HCT116 (cell line): ENCODE measurements around the gene GALNT14. TPM values are rescaled to one million over a fixed set of nuclear protein-coding genes. Genes with fewer than 3 reads are reported as not detected.

Source experiments
- ATAC-seq: fragments of 200-7000 bp; cut with Tn5 transposase; 2 replicates; pipeline ENCODE4 v1.9.1; 2020; ENCODE audit warnings: mild to moderate bottlenecking, moderate library complexity
- BruUV-seq: library from RNA; stranded (reverse); fragments of 400-500 nt; replicated peaks from 2 replicates; lab custom pipeline; 2021; lab: Mats Ljungman, UMichigan
- CTCF ChIA-PET: fragments of 300-600 bp; sonication (Branson Sonifier 250); formaldehyde crosslinking; loops from one replicate; lab custom pipeline; 2021; ENCODE audit warnings: antibody characterized with exemption; lab: Charles Lee
- POLR2A ChIA-PET: fragments of 300-600, 350-600 bp; sonication (Branson Sonifier 250); formaldehyde crosslinking; loops from one replicate; lab custom pipeline; 2021; ENCODE audit warnings: antibody characterized with exemption; lab: Charles Lee
- RAD21 ChIA-PET, 2 experiments: fragments of 300-600 bp; sonication (Branson Sonifier 250); formaldehyde crosslinking; loops; one replicate each; lab custom pipeline; 2023; ENCODE audit warnings: low total read pairs in 2 of 2; ENCODE audit not compliant: uncharacterized antibody in 2 of 2, unreplicated experiment in 2 of 2, low non-redundant PET in 1 of 2; lab: Charles Lee
- DNase-seq: peaks from one replicate; pipeline ENCODE4 v3.0.0-alpha.2; 2010; ENCODE audit warnings: low read depth, low spot score
- H2AFZ ChIP-seq: fragments of 200-600 bp; shearing (Covaris generic), sonication (generic); 2 replicates; pipeline ENCODE4 v1.6.1; 2017; ENCODE audit warnings: low read depth, mixed run types, mixed read lengths, antibody characterized with exemption, low read length; ENCODE audit not compliant: poor library complexity, severe bottlenecking
- H3K27ac ChIP-seq: 2 replicates; pipeline ENCODE4 v1.5.1; 2012; ENCODE audit warnings: low read depth, low read length
- H3K27me3 ChIP-seq: fragments of 200-600 bp; sonication (generic); 2 replicates; pipeline ENCODE4 v1.6.1; 2016; ENCODE audit warnings: mixed run types, low read length, mixed read lengths; ENCODE audit not compliant: insufficient read depth
- H3K36me3 ChIP-seq, 2 experiments: fragments of 200-500 bp in 1 of 2; fragments of 200-600 bp in 1 of 2; sonication (Bioruptor generic) in 1 of 2; sonication (generic) in 1 of 2; 2 replicates each; pipeline versions ENCODE4 v1.5.1 to v1.6.1; 2014 to 2016; ENCODE audit warnings: low read length in 2 of 2, inconsistent platforms in 1 of 2, mixed read lengths in 1 of 2, mixed run types in 1 of 2; ENCODE audit not compliant: insufficient read depth in 2 of 2, control insufficient read depth in 1 of 2
- H3K4me1 ChIP-seq, 2 experiments: fragments of 200-600 bp in 1 of 2; sonication (generic) in 1 of 2; 2 replicates each; pipeline versions ENCODE4 v1.5.1 to v1.6.1; 2012 to 2017; ENCODE audit warnings: low read length in 2 of 2, inconsistent platforms in 1 of 2, mild to moderate bottlenecking in 1 of 2, mixed read lengths in 1 of 2, mixed run types in 1 of 2, moderate library complexity in 1 of 2; ENCODE audit not compliant: insufficient read depth in 2 of 2, control insufficient read depth in 1 of 2
- H3K4me2 ChIP-seq: fragments of 200-600 bp; sonication (generic); 2 replicates; pipeline ENCODE4 v1.6.1; 2017; ENCODE audit warnings: mixed run types, low read length, mixed read lengths
- H3K4me3 ChIP-seq, 2 experiments: fragments of 200-600 bp in 1 of 2; sonication (generic) in 1 of 2; replicated peaks in 1 of 2; 2 replicates each; pipeline ENCODE4 v1.5.1; 2011 to 2016; ENCODE audit warnings: low read length in 2 of 2, control low read depth in 1 of 2, low read depth in 1 of 2, mild to moderate bottlenecking in 1 of 2, mixed read lengths in 1 of 2, mixed run types in 1 of 2
- H3K79me2 ChIP-seq: fragments of 200-600 bp; sonication (generic); 2 replicates; pipeline ENCODE4 v1.6.1; 2017; ENCODE audit warnings: mild to moderate bottlenecking, mixed run types, low read length, moderate library complexity, mixed read lengths; ENCODE audit not compliant: insufficient read depth
- H3K9ac ChIP-seq: fragments of 200-600 bp; sonication (generic); 2 replicates; pipeline ENCODE4 v1.6.1; 2016; ENCODE audit warnings: low read length, mixed read lengths
- H3K9me2 ChIP-seq: fragments of 200-600 bp; sonication (generic), shearing (Covaris generic); 2 replicates; pipeline ENCODE4 v1.6.1; 2017; ENCODE audit warnings: mixed run types, mild to moderate bottlenecking, moderate library complexity; ENCODE audit not compliant: insufficient read depth
- H3K9me3 ChIP-seq, 2 experiments: fragments of 200-500 bp in 1 of 2; fragments of 200-600 bp in 1 of 2; sonication (Bioruptor generic) in 1 of 2; sonication (generic) in 1 of 2; 2 replicates each; pipeline ENCODE4 v1.6.1; 2014 to 2017; ENCODE audit warnings: low read length in 2 of 2, mixed read lengths in 2 of 2, inconsistent platforms in 1 of 2, low read depth in 1 of 2, mild to moderate bottlenecking in 1 of 2, mixed run types in 1 of 2, moderate library complexity in 1 of 2; ENCODE audit not compliant: control insufficient read depth in 1 of 2, insufficient read depth in 1 of 2
- H4K20me1 ChIP-seq: fragments of 200-600 bp; sonication (generic), shearing (Covaris generic); 2 replicates; pipeline ENCODE4 v1.6.1; 2017; ENCODE audit warnings: mixed run types, mild to moderate bottlenecking, moderate library complexity; ENCODE audit not compliant: insufficient read depth
- CEBPB ChIP-seq: IDR thresholded peaks from 2 replicates; pipeline ENCODE4 v1.6.1; 2012; ENCODE audit warnings: low read depth
- ELF1 ChIP-seq: IDR thresholded peaks from 2 replicates; pipeline ENCODE4 v1.6.1; 2012; ENCODE audit warnings: low read depth, borderline replicate concordance
- EZH2 ChIP-seq: fragments of 200-600 bp; sonication (generic); IDR thresholded peaks from 2 replicates; pipeline ENCODE4 v1.6.1; 2017; ENCODE audit warnings: antibody characterized with exemption, mixed run types
- EZH2phosphoT487 ChIP-seq: fragments of 200-600 bp; IDR thresholded peaks from 2 replicates; pipeline ENCODE4 v1.6.1; 2018; ENCODE audit warnings: antibody characterized with exemption, borderline replicate concordance
- JUND ChIP-seq: IDR thresholded peaks from 2 replicates; pipeline ENCODE4 v1.6.1; 2012
- SIN3A ChIP-seq: IDR thresholded peaks from 2 replicates; pipeline ENCODE4 v1.6.1; 2012; ENCODE audit warnings: low read depth
- SP1 ChIP-seq: IDR thresholded peaks from 2 replicates; pipeline ENCODE4 v1.6.1; 2012; ENCODE audit warnings: low read depth
- ZBTB33 ChIP-seq: IDR thresholded peaks from 2 replicates; pipeline ENCODE4 v1.6.1; 2011; ENCODE audit warnings: mild to moderate bottlenecking, low read length, moderate library complexity; ENCODE audit not compliant: insufficient replicate concordance; ENCODE audit errors: extremely low read depth
- intact Hi-C: fragments of 100-400 bp; cut with micrococcal nuclease; formaldehyde crosslinking; loops from 2 replicates; pipeline ENCODE4 v1.10.0; 2022
- total RNA-seq: library from RNA; stranded (reverse); gene quantifications from one replicate; pipeline ENCODE4 v1.2.1, GENCODE V29; 2021; ENCODE audit not compliant: unreplicated experiment
- TF ChIP-seq, protein P1 (sequence below): IDR thresholded peaks from 2 replicates; pipeline ENCODE4 v1.6.1; 2012
- TF ChIP-seq, protein P2 (sequence below): IDR thresholded peaks from 2 replicates; pipeline ENCODE4 v1.6.1; 2012; ENCODE audit warnings: low read depth
- TF ChIP-seq, protein P3 (sequence below): IDR thresholded peaks from 2 replicates; pipeline ENCODE4 v1.6.1; 2012

GALNT14 gene
- total RNA-seq, 1 experiment from 2014 or later = 11.2 TPM

DNA sequence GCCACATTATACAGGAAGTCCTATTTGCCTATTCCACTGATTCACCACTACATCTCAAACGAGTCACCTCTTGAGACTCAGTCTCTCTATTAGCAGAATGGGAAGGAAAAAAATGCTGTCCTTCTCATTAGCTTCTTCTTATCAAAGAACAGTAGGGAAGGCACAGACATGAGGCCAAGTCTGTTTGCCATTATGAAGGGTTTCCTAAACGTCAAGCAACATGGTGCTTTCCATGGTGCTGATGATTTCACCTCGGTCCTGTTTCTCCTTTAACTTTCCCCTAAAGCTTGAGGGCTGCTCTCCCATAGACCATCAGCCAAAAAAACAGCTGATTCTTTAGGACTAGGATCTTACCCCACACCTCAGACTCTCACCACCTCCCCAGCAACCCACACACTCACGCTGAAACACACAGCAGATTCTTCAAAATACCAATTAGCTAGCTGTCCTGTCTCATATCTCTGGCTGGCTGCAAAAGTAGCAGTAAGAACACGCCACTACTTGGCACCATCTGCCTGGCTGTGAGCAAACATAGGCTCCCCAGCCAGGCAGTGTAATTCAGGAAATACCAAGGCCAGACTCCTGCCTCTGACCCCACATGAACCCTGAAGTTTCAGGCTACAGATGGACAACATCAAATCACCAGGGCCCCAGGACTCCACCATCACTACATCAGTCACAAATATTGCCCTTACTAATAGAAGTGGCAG is 30.5 kb downstream of the GALNT14 start:
- intact Hi-C loops = no loop called here
- ATAC-seq = no peak
- no peaks in the 10 kb centered on the region for H3K4me1 ChIP-seq
- no peaks in the 10 kb centered on the region for H3K27me3 ChIP-seq
- H3K4me2 ChIP-seq = no peak overlapping the region
- no peaks in the 10 kb centered on the region for H4K20me1 ChIP-seq
- no peak overlapping the region for H3K4me3 ChIP-seq
- TF ChIP-seq EZH2 (no peak), SP1 (no peak)
- TF ChIP-seq, protein P1, sequence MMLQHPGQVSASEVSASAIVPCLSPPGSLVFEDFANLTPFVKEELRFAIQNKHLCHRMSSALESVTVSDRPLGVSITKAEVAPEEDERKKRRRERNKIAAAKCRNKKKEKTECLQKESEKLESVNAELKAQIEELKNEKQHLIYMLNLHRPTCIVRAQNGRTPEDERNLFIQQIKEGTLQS = no peak
- TF ChIP-seq, protein P2, sequence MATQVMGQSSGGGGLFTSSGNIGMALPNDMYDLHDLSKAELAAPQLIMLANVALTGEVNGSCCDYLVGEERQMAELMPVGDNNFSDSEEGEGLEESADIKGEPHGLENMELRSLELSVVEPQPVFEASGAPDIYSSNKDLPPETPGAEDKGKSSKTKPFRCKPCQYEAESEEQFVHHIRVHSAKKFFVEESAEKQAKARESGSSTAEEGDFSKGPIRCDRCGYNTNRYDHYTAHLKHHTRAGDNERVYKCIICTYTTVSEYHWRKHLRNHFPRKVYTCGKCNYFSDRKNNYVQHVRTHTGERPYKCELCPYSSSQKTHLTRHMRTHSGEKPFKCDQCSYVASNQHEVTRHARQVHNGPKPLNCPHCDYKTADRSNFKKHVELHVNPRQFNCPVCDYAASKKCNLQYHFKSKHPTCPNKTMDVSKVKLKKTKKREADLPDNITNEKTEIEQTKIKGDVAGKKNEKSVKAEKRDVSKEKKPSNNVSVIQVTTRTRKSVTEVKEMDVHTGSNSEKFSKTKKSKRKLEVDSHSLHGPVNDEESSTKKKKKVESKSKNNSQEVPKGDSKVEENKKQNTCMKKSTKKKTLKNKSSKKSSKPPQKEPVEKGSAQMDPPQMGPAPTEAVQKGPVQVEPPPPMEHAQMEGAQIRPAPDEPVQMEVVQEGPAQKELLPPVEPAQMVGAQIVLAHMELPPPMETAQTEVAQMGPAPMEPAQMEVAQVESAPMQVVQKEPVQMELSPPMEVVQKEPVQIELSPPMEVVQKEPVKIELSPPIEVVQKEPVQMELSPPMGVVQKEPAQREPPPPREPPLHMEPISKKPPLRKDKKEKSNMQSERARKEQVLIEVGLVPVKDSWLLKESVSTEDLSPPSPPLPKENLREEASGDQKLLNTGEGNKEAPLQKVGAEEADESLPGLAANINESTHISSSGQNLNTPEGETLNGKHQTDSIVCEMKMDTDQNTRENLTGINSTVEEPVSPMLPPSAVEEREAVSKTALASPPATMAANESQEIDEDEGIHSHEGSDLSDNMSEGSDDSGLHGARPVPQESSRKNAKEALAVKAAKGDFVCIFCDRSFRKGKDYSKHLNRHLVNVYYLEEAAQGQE = peak; percentile 46
- H2AFZ ChIP-seq = no peak overlapping the region
- CTCF ChIA-PET = no interaction called here
- no peaks in the 10 kb centered on the region for H3K79me2 ChIP-seq
- no peak overlapping the region for H3K27ac ChIP-seq
- POLR2A ChIA-PET = no interaction called here
- no peaks in the 10 kb centered on the region for H3K9me2 ChIP-seq
- RAD21 ChIA-PET = no interaction called here
- H3K9ac ChIP-seq = no peak overlapping the region
- BruUV-seq = no TSS peak
- no peaks in the 10 kb centered on the region for H3K9me3 ChIP-seq
- DNase-seq = no peak
- no peaks in the 10 kb centered on the region for H3K36me3 ChIP-seq

DNA sequence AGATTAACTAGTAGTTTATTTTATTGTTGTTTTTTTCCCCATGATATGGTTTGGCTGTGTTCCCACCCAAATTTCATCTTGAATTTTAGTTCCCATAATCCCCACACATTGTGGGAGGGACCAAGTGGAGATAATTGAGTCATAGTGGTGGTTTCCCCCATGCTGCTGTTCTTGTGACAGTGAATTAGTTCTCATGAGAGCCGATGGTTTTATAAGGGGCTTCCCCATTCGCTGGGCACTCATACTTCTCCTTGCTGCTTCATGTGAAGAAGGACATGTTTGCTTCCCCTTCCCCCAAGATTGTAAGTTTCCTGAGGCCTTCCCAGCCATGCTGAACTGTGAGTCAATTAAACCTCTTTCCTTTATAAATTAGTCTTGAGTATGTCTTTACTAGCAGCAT is 36.5 kb downstream of the GALNT14 start:
- no peaks in the 10 kb centered on the region for H3K79me2 ChIP-seq
- no peaks in the 10 kb centered on the region for H4K20me1 ChIP-seq
- no peak for DNase-seq
- H3K27me3 ChIP-seq = no peaks in the 10 kb centered on the region
- ChIA-PET CTCF (no interaction called here), RAD21 (no interaction called here)
- intact Hi-C loops = no loop called here
- no peak overlapping the region for H3K4me2 ChIP-seq
- no peaks in the 10 kb centered on the region for H3K36me3 ChIP-seq
- H3K9me2 ChIP-seq = no peaks in the 10 kb centered on the region
- ATAC-seq = no peak
- no peaks in the 10 kb centered on the region for H3K4me1 ChIP-seq
- TF ChIP-seq JUND (no peak), ELF1 (no peak), SP1 (no peak), CEBPB (no peak), EZH2phosphoT487 (no peak), ZBTB33 (no peak), SIN3A (no peak), EZH2 (no peak)
- TF ChIP-seq, protein P3, sequence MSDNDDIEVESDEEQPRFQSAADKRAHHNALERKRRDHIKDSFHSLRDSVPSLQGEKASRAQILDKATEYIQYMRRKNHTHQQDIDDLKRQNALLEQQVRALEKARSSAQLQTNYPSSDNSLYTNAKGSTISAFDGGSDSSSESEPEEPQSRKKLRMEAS = no peak
- TF ChIP-seq, all 23 proteins: peak for 0
- no peak overlapping the region for H2AFZ ChIP-seq
- no peak overlapping the region for H3K4me3 ChIP-seq
- POLR2A ChIA-PET = no interaction called here
- no peaks in the 10 kb centered on the region for H3K9me3 ChIP-seq
- BruUV-seq = no TSS peak
- H3K27ac ChIP-seq = no peak overlapping the region
- no peak overlapping the region for H3K9ac ChIP-seq
